DMS114 treated with DMSO at 0.1 percent for 48 hours (cell line): Measurements from ENCODE around the gene ZNF516.

Experiments used
- DNase-seq: peaks from one replicate; lab custom pipeline; 2025; ENCODE audit not compliant: unreplicated experiment; lab: John Stamatoyannopoulos, UW

Gene ZNF516

DNA sequence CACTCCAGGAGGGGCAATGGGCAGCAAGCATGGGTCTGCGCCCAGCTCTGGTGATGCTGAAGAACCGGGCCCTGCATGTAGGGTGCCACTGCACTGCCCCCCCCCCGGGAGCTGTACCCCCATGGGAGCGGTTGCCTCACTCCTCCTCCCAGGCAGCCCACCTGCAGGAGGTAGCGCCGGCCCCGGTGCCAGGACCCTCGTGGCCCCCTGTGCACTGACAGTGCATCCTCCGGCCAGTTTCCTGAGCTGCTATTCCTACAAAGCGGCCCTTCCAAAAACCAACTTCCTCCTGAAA lies 109.4 kb downstream of the ZNF516 start:
- no peak for DNase-seq

DNA sequence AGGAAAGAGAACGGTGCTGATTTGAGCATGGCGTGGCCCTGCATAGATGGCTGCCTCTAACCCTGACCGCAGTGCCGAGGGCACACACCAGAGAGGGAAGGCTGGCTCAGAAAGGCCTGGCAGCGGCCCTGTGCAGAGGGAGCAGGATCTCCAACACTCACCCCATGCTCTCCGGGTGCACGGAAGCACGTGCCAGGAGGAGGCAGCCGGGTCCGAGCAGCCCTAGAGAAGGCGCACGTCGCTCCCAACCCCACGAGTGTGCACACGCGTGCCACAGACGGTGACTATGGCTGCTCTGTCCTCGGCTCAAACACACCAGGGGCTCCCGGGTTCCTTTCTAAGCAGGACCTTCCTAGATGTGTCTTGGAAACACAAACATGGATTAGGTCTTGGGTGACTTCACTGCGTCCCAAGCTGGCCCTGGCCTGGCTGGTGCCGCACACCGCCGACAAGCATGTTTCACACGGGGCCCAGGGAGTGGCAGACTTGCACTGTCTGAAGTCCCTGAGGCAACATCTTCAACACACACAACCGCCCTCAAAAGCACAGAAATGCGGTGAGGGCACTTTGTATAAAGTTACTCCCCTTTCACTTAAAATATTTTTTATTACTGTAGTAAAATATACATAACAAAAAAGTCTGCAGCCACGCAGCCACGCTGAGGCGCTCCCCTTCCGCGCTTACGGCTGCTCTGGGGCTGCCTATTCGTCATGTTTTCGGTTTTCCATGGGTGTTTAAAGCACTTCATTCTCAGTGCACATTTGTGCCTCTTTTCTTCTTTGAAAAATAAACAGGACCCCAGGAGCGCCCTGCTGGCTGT lies 110.0 kb downstream of the ZNF516 start:
- DNase-seq, result no peak

DNA sequence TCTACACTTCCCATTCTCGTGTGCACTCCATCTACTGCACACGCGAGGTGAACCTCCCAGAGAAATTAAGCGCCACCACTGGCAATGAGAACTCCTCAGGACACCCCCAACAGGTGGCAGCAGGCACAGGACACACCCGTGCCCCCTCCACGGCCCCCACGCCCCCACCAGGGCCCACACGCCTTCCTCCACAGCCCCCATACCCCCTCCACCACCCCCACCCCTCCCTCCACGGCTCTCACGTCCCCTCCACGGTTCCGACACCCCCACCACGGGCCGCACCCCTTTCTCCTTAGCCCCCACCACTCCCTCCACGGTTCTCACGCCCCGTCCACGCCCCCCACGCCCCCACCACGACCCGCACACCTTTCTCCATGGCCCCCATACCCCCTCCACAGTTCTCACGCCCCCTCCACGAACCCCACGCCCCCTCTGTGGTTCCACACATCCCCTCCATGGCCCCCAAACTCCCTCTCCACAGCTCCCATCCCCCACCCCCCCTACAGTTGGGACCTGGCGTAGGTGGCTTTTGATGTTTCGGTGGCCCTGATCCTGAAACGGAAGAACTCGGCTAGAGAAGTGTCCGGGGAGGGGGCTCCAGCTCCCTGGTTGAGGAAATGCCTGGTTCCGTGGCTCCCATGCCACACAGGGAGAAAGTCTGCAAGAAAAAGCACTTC lies 110.8 kb downstream of the ZNF516 start:
- no peak for DNase-seq

DNA sequence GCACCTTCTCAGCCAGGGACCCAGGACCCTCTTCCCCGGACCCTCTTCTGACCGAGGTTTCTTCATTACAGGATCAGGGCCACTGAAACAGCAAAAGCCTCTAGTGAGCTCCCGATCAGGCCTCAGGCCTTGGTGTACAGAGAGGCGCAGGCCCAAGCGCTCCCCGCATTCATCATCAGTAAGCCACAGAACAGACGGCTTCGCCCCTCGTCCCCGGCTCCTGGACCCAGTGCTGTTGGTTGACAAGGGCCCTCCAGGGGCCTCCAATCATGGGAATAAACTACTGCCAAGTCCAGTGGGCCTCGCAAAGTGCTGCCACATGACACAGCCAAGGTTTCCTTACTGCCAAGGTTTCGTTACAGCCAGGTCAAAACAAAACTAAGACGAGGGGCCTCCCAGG lies 111.4 kb downstream of the ZNF516 start:
- no peak for DNase-seq

DNA sequence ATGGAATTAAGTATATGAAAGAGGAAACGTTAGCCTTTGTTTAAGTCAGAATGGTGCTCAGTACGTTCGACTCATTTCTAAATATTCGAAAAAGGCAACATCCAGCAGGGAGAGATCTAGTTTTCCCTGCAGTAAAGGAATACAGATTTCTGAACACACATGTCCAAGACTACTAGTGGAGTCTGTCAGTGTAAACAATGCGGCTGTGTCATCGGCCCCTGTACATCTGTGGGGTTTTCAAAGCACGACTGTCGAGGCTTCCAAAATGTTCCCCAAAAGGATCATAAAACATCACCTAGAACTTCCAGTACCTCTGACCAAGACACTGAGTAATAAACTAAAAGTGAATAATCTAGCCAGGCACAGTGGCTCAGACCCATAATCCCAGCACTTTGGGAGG lies 112.8 kb downstream of the ZNF516 start:
- no peak for DNase-seq

DNA sequence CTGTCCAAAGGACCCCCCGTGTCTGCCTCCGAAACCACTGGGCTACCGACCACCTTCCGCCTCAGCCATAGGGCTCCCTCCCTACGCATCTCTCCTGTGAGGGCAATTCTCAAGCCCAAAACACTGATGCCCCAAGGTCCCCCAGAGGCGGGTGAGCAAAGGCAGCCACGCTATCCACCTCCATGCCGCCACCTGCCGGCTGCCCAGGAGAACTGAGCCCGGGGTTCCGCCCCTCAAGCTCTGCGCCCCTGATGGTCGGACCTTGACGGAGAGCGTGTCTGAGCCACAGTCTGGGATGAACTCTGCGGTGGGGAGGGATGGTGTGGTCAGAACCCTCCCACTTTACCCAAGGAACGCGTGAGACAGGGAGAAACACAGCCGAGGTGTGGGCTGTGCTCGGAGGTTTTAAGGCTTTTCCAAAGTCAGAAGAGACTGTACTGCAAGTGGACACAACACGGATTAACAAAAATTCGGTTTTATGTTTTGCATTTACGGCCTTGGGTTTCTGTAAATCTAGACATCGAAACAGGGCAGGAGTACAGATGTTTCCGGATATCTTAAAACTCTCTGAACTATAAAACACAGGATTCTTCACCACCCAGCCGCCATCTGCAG lies 114.1 kb downstream of the ZNF516 start:
- DNase-seq, result no peak

DNA sequence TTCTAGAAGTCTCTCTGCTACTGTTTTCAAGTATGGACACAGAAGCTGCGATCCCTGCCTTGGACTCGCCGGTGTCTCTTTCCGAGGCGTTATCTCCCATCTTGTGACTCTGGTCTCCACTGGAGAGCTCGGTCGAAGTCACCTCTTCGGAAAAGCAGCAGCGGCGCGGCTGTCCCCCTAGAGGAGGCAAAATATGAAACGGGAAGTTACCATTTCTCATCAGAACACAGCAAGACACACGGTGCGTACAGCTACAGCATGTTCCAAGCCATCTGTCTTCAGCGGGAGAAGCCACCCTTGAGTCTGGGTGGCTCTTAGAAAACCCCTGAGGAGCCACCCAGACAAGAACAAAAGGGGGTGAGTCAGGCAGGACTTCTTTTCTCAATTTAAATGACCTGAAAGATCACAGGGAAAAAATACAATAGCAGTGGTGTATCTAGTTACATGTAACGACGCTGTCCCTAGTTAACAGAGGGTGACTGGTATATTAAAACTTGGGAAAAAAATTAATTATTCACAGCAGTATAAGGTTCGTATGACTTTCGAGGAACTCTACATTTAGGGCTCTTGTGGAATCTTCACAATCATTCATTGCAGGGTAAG lies 114.8 kb downstream of the ZNF516 start:
- DNase-seq, result no peak

DNA sequence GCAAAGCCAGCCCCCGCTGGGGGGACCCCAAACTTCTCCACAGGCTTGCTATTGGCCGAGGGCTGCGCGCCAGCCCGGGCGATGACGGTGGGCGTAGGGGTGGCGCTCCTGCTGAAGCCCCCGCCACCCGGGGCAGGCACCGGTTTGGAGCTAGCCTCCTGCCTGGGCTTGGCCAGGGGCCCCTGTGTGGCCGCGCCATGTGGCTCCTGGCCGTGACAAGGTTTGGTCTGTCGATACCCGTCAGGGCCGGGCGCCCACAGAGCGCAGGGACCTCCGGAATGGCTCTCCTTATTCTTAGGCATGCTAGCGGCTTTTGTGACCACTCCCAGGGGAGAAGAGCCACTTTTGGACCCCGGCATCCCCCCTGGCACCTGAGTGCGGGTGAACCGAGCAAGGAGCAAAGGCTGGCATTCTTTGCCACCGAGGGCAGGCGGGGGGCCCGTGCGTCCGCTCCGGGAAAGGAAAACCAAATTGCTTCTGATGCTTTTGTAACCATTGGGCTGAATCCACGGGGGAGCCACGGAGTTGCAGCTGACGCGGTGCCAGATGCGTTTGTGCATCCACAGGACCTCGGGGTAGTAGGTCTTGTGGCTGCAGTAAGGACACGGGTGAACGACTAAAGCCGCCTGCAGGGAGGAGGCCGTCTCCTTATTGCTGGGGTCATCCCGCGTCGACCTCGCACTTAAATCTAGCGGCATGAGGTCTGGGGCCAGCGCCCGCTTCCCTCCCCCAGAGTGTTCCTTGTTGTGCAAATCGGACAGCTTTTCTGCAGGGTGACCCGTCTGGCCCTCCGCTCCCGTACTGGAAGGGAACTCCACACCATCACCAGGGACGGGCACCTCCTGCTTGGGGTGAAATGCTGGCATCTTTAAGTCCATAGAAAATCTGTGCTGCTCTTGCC lies 115.6 kb downstream of the ZNF516 start:
- DNase-seq, result no peak

DNA sequence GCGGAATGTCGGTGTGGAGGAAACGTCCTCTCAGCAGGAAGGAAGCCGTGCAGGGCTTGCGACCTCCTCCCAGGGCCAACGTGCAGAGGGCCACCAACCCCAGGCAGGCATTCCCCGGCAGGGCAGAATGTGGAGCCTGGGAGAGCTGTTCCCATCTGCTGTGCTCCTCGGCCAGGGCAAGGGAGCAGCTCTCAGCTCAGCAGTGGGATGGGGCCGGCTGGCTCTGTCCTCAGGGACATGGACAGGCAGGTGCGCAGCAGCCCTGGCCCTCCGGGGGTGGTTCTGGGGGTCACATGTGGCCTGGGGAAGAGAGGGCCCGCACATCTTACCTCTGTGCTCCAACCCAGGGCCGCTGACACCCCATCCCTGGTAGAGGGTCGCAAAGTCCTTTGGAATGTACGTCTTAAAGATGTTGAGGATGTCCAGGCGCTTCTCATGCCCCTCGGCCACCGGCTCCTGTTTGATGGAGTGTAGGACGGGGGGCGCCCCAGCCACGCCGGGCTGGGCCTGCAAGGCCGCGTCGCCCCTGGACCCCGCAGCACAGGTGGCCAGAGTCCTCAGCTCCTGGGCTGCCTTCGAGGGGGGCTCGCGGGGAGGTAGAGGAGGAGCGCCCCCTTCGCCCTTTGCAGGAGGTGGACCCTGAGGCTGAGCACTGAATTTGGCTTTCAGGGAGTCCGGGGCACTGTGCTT lies 116.4 kb downstream of the ZNF516 start:
- DNase-seq, result no peak

DNA sequence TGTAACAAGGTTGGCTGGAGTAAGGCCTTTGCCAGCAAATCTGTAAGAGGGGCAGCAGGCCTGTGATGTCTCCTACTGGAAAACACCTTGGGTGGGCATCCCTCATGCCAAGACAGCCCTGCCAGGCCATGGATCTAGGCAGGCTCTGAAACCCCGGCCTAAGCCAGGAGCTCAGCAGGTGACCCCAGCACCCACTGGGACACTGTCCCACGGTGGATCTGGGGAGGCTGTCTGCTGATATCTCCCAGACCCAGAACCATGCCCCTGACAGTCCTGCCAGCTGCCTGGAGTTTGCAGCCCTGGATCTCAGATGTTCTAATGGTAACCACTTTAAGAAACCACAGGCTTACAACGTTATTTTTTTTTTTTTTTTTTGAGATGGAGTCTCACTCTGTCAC lies 117.7 kb downstream of the ZNF516 start:
- DNase-seq, result no peak

DNA sequence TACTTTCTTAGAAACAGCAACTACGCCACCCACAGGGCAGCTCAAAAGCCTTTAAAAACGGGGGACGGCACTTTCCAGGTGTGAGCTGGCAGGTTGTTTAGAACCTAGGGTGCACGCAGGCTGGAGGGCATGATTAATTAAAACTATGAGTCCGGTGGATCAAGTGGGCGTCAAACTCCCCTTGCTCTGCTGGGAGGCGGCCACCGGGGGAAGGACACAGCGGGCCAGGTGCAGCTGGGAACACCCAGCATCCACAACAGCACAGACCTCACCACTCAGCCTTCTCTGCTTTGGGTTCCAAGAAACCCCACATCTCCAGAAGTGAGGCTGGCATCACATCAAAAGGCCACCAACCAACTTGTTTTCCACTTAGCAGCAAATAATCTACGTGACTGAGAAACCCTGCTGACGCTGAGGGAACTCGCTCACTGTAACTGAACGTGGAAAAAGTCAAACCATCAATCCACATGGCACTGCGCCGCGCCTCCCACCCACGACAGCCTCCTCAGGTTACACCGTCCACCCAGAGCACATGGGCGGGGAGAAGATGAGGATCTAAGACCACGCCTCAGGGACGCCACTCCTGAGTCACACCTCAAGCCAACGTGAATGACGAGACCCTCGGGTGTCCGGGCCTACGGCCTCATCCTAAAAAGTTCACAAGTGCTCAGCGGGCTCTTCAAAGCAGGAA lies 118.2 kb downstream of the ZNF516 start:
- no peak for DNase-seq

DNA sequence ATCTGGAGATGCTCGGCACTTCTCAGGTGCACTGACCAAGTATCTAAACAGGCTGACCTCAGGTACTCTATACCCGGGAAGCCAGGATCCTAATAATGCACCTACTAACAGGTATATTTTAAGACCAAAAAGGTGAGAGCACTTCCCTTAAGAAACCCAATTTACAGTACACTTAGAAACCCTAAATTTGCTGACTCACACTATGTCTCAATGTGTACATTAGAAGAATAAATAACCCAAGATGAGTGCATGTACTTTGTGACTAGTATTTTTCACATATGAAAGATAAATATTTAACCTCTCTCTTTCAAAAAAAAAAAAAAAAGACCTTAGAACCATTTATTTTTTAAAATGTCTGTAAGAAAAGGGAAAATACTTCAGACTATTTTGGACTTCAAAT lies 118.8 kb downstream of the ZNF516 start:
- DNase-seq, result no peak

DNA sequence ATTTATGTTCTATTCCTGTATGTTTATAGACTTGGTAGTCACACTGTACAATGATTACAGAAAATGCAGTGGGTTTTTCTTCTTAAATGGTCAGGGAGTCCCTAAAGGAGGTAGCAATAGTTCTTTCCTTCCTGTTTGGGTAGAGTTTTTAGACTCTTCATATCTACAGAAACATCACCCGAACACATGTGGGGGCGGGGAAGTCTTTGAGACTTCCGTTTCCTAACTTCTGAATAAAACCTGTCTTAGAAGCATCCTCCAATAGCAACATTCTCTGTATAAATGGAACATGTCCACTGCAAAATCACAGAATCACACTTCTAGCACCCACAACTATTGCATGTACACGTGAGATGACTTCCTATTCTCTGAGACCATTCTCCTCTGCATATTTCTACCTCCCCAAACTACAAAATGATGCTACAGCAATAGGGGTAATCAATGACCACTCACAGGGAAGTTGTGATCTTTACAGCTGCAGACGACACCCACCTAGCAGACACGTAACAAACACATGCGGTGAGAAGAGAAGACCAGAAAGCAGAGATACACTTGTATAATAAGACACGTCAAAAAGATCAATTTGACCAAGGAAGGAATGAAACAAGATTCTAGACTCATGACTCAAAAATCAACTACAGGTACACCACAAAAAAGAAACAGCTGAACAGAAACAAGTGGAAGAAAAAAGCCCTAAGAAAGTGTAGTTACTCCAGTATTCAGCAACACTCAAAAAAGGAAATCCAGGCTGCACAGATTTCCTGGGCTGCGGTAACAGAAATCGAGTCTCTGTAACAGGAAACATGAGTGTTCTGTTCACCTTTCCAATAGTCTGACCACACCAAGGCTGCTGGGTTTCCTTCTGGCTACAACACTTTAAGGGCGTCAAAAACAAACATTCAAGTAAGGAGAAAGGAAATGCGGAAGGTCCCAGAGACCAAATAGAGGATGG lies 120.4 kb downstream of the ZNF516 start:
- no peak for DNase-seq

DNA sequence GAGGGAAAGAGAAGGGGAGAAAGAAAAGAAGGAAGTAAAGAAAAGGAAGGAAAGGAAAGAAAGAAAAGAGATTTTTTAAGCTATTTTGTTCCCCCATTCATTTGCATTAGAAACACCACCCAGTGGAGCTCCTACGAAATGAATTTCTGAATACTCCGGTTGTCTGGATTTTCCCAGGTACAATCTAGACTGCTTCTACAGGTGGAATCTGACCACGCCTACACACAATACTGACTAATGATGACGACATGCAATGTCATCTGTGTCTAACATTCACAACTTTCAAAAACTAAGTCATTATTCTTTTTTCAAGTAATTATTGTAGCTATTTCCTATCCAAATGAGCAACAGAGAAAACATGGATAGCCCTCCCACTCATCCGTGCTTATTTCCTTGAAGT lies 121.7 kb downstream of the ZNF516 start:
- DNase-seq, result no peak

DNA sequence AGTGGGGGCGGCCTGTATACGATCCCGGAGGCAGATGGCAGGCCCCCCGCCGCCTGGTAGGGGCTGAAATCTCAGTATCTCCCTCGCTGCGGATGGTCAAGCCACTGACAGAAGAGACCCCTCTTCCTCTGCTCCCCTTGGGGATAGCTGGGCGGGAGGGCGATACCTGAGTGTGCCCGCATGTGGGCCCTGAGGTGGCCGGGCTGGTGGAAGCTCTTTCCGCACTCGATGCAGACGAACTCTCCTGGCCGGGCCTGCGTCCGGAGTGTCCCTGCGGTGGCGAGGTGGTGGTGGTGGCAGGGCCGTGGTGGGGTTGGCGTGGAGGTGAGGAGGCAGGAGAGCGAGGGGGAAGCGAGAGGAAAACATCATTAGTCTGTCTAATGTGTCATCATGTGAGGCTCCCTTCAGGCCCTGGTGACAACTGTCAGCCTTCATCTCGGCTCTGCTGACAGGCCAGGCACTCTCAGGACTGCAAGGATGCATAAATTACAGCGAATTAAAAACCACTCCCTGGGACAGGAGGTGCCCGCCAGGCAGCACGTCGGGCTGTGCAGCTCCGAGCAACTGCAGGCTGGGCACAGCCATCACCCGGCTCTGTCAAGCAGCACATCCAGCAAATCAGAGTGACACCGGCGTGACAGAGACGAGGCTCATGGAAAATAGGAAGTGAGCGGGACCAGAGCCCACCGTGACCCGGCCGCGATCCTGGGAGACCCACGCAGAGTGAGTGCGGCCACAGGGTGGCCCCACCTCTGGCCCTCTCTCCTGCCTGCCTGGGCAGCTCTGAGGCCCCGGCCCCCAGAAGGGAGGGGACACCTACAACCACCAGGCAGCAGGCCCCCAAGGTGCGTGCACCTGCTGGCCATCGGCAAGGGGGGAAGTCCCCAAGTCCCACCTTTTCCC lies 123.5 kb downstream of the ZNF516 start:
- no peak for DNase-seq

DNA sequence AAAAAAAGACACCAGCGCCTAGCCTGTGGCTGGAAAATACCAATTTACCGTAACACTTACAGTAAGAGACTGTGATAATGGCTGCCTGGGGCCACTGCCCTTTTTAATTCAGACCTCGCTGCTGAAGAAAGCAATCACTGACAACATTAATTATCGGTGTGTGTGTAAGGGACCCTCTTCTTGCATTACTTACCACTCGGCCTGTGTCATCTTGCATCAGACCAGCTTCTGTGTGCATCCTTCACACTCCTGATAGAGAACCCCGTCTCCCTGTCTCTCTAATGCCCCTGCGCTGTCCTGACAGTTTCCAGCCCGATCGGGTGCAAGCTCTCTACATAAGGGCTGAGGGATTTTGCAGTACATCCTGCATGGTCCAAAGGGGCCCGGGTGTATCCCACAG lies 124.4 kb downstream of the ZNF516 start:
- no peak for DNase-seq

DNA sequence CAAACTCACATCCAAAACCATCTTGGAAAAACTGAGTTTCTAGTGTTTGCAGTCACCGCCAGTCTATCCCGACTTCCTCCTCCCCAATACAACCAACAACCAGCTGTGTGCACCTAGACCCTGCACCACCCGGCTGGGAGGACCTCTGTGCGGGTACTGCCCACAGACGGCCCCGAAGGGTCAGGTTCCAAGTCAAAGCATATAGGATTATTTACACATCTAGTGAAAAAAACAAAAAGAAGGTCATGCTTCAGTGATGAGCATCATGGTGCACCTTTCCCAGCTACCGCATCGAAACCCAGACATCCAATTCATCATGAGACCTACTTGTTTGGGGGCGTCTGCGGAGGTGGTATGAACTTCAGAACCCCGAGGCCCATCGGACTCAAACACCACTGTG lies 124.8 kb downstream of the ZNF516 start:
- DNase-seq, result no peak

DNA sequence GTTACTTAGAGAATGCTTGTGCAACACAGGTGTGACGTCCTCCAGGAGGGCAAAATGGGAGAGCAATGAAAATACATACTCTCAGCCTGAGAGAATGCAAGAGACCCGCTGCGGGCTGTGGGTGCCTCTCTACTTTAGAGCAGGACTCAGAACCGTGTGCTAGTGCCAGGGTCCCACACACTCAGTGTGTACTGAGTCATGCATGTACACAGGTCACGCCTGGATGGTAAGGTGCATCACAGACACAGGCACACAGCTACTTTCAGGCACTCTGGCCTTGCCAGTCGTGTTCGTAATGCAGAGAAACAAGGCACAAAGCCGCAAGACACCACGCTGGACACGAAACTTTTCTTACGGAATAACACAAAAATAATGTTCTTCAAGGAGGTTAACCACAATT lies 125.3 kb downstream of the ZNF516 start:
- no peak for DNase-seq
